HG03354 (cell line): ENCODE data around the gene GALNT2.

Experiments
- ATAC-seq: cut with Tn5 transposase; IDR thresholded peaks from one replicate; pipeline ENCODE4 v1.9.1; 2021; ENCODE audit warnings: mild to moderate bottlenecking; ENCODE audit not compliant: unreplicated experiment, poor library complexity, severe bottlenecking

Gene GALNT2

DNA sequence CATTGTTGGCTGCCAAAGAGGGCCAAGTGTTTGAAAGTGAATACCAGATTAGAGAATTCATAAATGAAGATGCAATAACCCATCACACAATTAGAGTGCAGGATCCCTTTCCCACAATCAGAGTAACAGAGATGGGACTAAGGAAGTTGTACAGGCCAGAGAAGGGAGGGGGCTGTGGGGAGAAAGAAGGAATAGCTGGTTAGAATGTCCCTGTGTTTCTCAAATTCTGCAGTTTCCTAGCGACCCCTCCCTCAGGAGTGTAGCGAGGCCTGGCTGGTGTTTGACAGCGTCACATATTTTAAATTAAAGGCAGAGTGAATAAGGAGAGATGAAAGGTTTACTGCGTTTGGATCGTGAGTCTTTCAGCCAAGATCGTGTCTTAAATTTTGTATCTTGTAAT, 58.1 kb downstream of the GALNT2 start:
- ATAC-seq, result no peak

DNA sequence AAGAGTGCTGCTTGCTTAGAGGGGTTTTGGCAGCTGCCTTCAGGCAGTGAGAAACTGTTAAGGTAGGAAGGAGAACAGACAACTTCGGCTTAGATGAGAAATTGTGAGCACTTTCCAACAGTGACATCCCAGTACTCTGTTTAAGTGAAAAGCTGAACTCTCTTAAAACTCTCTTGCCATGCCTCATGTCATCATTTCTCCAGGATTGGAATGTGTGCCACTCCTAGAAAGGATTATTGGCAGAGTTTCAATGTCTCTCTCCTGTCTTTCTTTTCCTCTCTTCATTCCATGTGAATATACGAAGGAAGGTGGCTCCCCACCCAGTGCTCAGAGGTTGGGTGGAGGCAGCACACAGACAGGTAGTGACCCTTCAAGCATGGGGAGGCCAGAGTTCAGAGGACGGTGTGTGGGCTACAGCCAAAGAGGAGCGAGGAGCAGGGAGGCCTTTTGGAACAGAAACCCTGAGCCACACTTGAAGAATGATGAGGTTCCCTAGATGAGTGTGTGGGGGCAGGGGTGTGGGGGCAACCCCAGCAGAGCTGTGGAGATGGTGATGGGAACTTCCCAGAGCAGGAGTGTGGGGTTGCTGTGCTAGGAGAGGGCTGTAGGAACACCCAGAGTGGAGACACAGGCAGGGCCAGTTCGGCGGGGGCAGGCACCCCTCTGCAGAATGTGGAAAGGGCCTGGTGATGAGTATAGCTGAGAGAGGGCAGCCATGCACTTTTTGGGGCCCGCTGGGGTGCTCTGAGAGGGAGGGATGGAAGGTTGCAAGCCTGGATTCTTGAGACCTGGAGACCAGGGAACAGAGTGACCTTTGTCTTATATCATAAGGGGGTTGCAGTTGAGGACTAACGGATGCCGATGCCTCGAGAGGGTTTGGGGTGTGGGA, 58.8 kb downstream of the GALNT2 start:
- ATAC-seq, result no peak

DNA sequence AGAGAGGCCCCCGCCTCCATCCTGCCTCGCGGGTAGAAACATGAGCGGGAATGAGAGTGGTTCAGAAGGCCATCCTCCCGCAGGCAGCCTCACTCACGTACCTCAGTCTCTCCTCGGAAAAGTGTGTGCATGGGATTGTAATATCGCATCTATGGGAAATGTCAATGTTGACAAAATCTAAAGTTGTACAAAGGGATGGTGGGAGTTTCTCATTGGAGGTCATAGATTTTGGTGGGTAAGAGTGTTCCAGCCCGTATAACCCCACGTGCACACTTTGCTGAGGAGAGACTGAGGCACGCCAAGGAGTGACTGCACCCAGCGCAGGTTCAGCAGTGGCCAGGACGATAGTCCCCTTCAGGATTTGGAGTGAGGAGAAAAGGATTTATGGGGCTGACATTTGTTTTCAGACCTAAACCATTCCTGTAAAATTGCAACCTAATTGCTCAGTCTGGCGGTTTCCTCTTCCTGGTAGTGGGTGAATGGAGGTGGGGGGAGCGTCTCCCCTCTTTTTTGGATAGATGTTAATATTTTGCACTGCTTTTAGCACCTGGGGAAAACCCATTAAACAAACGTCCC, 59.6 kb downstream of the GALNT2 start:
- ATAC-seq, result no peak

DNA sequence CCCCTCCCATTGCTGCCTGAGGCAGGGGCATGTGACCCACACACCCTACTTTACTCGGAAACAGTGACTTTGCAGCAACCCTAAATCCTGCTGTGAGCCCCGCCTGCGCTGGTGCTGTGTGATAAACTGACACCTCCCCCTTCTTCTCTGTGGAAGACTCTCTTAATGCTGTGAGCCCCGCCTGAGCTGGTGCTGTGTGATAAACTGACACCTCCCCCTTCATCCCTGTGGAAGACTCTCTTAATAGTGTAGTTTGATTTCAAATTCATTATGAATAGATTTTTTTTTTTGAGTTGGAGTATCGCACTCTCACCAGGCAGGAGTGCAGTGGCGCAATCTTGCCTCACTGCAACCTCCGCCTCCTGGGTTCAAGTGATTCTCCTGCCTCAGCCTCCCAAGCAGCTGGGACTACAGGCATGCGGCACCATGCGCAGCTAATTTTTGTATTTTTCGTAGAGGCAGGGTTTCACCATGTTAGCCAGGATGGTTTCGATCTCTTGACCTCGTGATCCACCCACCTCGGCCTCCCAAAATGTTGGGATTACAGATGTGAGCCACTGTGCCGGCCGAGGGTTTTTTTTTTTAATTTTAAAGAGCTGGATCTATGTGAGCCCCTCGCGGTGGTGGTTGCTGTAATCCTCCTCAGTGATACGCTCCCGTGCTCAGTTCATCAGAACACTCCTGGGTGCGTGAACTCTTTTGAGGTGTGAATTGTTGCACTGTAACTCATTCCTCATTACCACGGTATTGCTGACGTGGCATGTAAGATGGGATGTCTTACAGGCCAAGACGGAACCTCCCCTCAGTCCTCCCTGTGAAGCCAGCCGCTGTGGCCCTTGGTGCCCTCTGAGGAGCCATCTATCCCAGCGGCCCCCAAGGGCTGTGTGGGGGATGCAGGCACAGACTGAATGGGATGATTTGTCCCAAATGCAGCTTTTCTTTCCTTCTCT, 60.3 kb downstream of the GALNT2 start:
- peak; percentile 19 for ATAC-seq

DNA sequence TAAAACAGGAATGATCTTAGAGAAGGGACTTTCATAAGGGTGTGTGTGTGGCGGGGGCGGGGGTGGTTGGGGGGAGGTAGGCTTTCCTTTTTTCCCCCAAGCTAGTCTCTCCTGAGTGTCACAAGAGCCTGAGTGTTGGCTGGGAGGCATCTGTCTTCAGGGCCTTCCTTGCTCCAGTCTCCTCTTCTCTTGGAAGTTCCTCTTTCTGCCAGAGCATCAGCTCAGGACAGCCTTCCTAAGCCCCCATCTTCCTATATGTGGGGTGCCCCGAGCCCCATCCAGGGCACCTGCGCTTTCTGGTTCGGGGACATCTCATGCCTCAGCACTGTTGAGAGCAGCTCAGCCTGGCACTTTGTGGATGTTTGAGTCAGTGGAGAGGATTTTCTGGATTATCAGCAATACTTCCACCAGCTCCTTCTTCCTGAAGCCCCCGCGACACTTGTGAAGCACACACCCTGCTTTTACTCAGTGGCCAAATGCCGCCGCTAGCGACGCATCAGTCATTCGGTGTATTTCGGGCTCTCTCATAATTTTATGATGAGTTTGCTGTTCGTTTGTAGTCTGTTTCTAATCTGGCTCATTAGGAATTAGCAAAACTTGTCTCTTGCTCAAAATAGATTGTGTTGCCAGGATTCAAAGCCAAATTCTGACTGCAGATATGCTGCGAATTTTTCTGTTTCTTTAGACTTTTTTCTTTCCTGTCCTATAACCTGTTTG, 61.7 kb downstream of the GALNT2 start:
- ATAC-seq, result no peak

DNA sequence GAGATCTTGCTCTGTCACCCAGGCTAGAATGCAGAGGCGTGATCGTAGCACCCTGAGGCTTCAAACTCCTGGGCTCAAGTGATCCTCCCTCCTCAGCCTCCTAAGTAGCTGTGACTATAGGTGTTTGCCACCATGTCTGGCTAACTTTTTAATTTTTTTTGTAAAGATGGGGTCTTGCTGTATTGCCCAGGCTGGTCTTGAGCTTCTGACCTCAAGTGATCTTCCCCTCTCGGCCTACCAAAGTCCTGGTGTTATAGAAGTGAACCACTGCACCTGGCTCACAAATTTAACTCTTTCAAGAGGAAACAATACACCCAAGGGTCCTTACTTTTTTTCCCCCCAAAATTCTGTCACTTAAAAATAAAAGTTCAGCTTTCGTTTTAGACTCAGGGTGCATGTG, 62.3 kb downstream of the GALNT2 start:
- no peak for ATAC-seq

DNA sequence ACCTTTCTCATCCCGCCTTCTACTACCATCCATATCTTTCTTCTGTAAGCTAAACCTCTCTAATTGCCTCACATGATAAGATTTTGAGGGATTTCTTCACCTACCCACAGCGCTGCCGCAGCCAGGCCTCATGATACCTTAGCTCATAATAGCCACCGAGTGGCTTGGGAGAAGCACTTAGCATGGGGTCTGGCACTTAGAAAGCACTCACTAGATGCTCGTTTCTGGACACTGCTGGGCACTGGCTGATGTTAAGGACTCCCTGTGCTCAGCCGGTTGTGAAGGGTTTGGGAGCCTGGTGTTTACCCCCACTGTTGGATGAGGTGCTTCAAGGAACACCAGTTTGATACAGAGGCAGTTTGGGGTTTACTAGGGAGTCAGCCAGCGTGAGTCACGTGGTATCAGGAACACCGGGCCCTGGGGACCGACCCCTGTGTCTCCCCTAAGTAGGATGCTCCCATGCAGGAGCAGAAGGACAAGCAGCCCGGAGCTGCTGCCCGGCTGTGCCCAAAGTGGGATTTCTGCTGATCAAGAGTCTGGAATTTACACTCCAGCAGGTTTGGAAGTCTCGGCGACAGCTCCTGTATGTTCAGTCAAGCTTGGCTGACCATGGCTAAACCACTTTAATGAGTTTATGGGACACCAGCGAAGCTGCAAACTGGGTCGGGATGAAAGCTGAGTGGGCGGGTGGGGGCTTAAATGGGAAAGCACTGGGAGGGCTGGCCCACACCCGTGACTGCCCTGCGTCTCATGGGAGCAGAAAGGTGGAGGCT, 63.3 kb downstream of the GALNT2 start:
- ATAC-seq, result no peak

DNA sequence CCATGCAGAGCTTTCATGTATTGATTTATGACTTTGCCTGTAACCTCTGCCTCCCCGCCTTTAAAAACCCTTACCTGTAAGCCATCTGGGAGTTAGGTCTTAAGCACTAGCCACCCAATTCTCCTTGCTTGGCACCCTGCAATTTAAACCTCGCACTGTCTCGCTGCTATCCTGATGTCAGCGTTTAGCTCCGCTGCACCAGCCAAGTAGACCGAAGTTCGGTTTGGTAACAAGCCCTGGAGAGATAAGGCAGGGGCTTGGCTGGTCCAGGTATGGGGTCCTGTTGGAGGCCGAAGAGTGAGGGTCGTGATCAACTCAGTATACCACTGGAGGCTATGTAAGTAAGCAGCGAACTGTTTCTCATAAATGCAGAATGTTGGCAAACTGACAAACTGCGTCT, 64.4 kb downstream of the GALNT2 start:
- ATAC-seq, result no peak

DNA sequence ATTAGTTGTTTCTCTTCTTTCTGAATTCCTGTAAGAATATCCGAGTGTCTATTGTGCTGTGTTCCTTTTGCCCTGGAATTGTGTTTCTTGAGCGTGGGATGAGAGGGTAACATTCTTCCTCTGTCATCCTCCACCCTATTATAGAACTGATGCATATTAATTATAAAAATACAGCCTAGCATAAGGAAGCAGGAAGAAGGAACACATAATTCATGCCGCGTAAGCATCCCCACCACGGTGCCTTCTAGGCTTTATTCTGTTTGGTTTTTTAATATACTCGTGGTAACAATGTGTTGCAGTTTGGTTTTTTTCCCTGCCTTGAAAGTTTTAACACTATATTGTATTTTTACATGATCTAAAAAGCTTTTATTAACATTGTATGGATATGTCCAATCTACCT, 65.7 kb downstream of the GALNT2 start:
- no peak for ATAC-seq

DNA sequence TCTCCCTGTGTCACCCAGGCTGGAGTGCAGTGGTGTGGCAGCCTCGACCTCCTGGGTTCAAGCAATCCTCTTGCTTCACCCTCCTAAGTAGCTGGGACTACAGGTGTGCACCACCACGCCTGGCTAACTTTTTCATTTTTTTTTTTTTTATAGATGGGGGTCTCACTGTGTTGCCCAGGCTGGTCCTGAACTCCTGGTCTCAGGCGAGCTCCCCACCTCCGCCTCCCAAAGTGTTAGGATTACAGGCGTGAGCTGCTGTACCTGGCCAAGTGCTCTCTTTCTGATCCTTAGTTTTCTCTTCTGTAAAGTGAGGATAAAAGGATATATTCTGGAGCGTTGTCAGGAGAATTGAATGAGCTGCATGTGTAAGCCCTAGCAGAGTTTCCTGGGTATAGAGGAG, 68.7 kb downstream of the GALNT2 start:
- no peak for ATAC-seq

DNA sequence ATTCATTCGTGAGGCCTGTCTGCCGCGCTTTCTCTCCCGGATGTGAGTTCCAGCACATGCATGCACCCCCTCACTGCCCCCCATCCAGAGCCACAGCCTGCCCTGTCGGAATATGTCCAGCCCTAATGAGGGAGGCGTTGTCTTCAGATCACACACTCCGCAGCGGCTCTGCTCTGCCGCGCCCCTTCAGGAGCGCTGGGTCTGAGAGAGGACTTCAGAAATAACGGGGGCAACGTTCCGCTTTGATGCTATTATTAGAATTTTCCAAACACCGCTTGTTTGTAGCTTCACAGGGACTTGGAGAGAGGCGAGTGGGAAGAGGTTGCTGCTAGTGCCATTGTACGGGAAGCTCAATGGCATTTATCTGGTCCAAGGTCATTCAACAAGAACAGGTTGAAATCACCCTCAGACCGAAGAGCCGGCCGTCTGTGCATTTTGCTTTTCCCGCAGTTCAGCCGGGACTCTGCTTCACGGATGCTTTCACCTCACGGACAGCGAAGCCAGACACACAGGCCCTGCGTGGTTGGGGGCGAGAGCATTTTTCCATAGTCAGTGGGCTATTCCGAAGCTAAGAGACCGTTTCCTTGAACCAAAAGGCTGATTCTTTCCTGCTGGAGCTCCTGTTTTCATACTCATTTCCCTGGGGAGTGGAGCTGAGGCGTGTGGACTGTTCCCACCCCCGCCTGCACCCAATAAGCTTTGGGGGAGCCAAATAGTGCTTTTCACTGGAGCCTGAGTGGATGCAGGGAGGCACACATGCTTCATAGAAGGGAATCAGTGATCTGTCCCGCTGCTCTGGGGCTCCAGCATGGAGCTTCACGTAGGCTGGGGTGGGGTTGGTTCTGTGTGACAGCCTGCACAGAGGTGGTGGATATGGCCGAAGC, 69.7 kb downstream of the GALNT2 start:
- no peak for ATAC-seq

DNA sequence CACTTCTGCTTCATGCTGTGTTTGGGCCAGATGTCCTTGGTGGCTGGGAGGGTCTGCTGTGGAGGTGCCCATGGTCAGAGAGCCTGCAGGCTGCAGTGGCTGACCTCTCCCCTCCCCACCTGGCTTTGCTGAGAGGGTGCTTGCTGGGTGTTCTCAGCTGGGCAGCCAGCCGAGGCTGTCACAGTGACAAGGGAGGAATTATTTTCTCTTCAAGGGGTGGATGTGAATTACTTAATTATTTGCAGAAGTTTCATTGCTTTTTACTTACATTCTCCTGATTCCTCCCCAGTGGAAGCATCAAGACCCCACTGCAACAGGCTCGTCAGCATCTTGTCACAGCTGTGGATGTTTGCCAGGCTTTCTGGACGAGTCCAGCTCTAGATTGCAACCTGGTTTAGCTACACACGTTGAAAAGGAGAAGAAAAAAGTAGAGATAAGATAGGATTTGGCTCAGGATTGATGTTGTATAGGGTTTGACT, 70.3 kb downstream of the GALNT2 start:
- no peak for ATAC-seq

DNA sequence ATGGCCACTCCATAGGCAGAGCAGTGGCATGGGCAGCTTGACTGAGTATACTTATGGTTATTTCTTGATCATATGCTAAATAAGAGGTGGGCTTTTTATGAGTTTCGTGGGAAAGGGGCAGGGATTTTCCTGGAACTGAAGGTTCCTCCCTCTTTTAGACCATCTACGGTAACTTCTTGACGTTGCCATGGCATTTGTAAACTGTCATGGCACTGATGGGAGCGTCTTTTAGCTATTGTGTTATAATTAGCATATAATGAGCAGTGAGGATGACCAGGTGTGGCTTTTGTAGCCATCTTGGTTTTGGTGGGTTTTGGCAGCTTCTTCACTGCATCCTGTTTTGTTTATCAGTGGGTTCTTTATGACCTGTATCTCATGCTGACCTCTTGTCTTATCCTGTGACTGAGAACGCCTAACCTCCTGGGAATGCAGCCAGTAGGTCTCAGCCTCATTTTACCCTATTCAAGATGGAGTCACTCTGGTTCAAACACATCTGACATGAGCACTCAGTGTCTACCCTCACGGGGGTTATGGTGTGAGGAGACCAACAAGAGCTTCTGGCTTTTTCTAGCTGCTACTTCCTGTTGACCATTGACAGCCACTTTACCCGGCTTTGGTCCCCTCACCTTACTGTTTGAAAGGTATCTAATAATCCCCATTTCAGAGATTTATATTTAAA, 71.7 kb downstream of the GALNT2 start:
- no peak for ATAC-seq

DNA sequence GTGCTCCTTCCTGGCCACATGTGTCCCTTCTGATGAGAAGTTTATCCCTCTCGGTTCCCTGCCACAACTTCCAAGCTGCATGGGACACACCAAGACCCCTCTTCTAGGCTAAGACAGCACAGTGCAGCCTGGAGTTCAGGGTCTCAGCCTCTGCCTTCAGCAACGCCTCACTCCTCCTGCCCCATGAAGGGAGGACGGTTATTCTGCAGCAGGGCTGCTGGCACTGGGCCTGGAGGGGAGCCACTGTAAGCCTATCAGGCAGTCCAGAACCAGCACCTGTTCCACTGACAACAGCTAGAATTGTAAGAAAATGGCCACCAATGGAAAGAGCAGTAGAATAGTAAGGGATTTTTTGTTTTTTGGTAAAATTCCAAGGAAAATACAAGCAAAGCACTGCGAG, 72.3 kb downstream of the GALNT2 start:
- no peak for ATAC-seq

DNA sequence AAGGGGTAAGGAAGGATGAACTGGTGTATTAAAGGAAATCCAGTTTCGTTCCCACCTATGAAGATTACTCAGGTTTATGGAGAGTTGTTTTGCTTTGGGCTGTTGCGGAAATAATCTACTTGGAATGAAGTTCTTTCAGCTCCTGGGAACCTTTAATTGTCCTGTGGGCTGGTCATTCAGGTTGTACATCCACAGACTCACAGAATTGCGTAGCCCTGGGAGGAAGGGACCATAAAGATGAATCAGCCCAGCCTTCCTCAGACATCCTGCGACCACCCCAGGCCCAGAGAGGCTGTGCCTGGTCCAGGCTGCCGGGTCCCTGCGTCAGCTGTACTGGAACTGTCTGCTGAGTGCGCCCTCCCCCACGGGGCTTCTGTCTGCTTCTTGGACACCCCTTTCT, 72.7 kb downstream of the GALNT2 start:
- no peak for ATAC-seq

DNA sequence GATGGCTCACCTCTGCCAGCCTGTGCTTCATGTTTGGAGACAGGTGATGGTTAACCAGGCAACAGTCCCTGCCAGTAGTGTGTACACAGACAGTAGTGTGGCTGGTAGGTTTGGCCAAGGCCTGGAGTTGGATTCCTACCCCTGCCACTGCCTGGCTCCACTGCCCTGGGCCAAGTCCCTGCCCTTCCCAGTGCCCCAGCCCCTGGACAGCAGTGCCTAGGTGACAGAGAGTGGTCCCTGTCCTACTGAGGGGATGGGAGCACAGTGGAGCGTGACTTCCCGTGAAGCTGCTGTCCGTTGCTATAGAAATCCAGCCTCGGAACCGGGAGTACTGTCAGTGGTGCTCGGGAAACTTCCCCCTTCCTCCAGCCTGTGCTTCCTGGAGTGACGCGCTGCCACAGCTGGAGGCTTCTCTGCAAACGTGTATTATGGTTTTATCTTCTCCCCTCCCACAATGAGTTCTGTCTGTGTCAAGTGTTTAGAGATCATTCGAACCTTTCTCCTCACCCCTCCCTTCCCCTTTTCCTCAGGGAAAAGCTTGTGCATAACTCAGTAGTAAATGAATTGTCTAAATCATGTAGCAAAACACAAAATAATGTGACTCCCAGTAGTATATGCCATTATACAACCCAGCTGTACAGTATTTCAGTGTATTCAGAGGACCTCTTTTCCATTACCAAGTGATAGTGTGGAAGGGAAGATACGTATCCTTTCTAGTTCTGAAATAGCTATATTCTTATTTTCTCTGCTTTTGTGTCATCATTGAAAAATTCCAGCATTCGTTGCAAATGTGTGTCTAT, 73.4 kb downstream of the GALNT2 start:
- ATAC-seq, result no peak
